Measurements from ENCODE around the gene SWAP70. TPM values are rescaled to one million over a fixed set of nuclear protein-coding genes. Genes with fewer than 3 reads are reported as not detected.

The SWAP70 gene
- total RNA-seq = 76.9 and 136 TPM in 2 replicates

GRCh38 chr11:9663699-9664275 is at the start of gene SWAP70:
Gene SWAP70, plus strand, starts transcription at chr11:9664077. Its CDS starts 103 bp downstream, at chr11:9664180.

Other genes with a start within 250 kb of the SWAP70 start
- 31.5 and 35.8 TPM in 2 replicates for gene ZNF143, start 203.1 kb upstream of the SWAP70 start, total RNA-seq
- gene WEE1, start 90.4 kb upstream of the SWAP70 start, total RNA-seq = 19.5 and 20.0 TPM in 2 replicates

Measured in endothelial cell of coronary artery (primary cell).